HG03442 (cell line): ENCODE results near the gene WIZ.

Experiments used
- ATAC-seq: cut with Tn5 transposase; IDR thresholded peaks from one replicate; pipeline ENCODE4 v1.9.1; 2021; ENCODE audit warnings: mild to moderate bottlenecking, moderate library complexity; ENCODE audit not compliant: unreplicated experiment

The WIZ gene

DNA sequence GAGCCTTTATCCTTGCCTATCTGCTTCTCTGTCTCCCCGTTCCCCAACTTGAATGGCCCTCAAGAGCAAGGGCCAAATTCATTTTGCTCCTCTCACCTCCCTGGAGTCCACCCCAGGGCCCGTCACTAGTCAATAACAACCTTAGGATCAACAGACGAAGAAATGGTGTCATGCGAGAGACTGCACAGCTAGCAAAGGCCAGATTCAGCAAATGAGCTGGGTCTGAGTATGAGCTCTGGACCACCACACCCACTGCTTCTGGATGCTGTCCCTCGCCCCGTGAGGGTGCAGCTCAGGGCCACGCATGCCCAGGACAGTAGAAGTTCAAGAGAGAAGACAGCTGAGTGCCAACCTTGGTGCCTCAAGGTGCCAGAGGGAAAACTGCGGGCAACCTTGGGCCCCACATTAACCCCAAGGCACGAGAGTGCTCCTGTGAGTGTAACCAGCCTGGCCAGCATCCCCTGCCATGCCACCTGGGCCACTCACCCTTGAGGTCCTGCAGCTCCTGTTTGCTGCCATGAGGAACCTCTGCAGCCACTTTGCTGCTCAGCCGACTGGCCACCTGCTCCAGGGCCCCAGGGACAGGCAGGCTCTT lies 19.1 kb downstream of the WIZ start:
- no peak for ATAC-seq

DNA sequence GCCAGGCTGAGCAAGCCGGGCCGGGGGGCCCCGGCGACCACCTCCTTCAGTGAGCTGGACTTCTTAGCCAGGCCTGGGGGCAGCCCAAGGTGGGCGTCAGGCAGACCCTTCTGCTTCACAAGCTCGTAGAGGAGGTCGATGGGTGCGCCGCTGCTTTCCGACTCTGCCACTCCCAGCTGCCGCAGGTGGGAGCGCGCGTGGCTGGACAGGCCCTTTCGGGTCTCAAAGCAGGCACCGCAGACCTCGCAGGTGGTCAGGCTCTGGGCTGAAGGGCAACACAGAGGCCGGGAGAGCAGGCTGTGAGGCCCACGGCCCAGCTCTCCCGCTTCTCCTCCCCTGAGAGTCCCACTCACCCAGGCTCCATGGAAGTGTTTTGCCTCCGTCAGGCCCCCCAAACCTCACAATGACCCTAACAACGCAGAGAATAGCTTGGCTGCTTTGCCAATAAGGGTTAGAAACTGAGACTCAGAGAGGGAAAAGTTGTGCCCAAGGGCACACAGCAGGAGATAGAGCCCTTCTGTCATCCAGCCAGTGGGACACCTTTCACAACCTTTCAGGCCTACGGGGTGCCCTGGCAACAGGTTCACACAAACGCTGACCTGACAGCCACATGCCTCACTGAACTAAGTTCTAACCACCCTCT lies 19.8 kb downstream of the WIZ start:
- ATAC-seq: no peak

DNA sequence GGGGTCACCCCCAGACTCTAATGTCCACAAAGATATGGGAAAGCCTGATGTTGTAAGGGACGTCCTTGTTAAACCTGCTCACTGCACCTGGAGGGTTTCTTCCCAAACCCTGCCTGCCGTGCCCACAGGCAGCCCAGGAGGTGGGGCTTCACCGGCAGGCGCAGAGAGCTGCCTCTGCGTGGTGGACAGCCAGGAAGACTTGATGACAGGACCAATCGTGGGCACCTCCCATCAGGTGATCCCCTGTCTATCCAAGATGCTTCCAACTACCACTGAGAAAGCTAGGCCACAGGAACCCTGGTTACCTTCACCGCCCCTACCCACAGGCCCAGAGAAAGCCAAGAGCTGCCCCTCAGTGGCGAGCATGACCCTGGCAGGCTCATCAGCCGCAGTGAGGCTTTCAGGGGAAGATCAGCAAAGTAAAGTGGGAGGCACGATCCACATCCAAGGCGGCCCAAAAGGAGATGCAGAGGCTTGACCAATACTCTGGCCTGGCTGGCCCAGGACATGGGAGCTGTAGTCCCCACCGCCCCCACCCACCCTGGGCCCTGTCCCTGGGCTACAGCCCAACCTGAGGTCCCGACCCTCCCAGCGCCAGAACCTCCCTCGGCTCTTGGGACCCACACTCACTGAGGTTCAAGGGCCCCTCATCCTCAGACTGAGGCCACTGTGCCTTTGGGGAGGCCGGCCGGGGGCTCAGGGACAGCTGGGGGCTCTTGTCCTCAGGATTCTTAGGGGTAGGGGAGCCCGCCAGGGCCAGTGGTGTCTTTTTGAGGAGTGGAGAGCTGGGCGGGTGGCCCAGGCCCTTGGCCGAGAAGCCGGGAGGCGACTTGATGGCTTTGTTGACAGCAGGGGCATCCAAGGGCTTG lies 20.6 kb downstream of the WIZ start:
- no peak for ATAC-seq

DNA sequence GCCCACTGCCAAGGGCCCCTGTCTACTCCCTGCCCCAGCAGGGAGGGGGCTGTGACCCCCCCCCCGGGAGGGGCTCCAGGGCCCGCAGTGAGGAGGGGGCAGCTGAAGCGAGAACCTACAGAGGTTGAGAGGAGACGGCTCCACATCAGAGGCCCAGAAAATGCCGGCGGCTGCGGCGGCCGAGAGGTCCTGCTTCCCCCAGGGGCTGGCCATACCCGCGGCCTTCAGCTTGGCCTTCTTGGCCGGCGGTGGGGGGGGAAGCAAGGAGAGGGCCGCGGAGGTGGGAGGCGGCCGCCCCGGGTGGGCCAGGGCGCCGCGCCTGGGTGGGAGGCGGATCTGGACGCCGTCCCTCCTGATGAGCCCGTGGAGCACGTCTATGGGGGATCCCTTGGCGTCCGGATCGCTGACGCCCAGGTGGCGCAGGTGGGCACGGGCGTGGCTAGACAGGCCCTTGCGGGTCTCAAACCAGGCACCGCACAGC lies 21.7 kb downstream of the WIZ start:
- ATAC-seq: no peak

DNA sequence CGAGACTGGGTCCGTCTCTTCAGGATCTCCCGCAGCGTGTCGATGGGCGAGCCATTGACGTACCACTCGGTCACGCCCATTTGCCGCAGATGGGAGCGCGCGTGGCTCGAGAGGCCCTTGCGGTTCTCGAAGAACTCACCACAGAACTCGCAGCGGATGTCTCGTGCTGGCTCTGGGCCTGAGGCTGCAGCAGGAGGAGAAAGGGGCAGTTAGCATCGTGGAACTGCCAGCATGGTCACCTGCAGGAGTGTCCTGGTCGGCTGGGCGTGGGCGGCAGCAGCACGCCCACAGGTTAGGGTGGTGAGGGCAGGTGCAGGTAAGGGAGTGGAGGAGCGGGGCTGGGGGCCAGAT lies 22.4 kb downstream of the WIZ start:
- ATAC-seq: no peak

DNA sequence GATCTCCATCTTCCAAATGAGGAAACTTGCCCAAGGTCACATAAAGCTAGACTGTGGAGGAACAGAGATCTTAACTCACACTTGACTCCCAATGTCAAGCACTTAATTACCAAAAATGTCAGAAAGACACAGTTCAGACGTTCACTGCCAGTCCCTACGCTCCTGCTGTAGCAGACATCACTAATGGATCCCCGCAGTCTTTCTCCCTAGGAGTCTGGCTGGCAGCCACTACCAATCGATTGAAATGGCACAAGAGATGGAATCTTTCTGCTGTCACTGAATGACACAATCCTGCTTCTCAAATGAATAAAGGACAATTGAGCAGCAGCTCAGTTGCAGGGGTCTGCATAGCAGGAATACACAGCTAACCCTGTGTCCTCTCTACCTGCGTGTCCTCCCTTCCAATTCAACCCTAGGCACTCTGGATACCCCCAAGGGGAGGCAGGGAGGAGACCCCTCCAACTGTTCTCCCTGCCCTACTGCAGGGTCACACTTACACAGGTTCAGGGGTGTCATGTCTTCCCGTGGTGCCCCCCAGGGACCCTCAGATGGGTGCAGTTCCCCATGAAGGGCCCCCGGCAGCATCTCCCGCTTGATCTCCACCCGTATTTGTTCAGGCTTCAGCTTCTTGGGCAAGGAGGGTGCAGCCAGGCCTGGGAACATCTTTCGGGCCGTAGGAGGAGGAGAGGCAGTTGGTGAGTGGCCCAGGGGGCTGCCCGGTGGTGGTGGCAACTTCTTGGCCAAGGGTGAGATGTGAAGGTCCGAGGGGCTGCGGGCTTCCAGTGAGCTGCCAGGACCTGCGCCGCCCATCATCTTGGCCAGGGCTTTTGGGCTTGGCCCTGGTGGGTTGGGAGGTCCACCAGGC lies 23.0 kb downstream of the WIZ start:
- ATAC-seq: no peak

DNA sequence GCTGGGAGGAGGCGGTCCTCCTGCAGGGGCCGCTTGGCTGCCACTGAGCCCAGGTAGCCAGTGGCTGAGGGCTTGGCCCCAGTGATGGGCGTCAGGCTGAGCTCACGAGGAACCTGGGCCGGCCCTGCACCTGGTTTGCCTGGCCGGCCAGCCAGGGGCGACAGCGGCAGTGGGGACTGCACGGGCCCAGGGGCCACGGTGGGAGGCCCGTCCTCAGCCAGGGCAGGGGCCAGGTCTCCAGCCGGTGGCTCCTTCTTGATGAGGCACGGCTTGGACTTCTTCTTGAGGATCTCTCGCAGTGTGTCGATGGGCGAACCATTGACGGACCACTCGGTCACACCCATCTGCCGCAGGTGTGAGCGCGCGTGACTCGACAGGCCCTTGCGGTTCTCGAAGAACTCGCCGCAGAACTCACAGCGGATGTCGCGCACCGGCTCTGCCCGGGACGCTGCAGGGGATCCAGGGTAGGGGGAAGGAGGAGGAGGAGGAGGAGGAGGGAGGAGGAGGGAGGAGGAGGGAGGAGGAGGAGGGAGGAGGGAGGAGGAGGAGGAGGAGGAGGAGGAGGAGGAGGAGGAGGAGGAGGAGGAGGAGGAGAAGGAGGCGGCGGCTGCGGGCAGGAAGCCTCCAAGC lies 24.3 kb downstream of the WIZ start:
- no peak for ATAC-seq

DNA sequence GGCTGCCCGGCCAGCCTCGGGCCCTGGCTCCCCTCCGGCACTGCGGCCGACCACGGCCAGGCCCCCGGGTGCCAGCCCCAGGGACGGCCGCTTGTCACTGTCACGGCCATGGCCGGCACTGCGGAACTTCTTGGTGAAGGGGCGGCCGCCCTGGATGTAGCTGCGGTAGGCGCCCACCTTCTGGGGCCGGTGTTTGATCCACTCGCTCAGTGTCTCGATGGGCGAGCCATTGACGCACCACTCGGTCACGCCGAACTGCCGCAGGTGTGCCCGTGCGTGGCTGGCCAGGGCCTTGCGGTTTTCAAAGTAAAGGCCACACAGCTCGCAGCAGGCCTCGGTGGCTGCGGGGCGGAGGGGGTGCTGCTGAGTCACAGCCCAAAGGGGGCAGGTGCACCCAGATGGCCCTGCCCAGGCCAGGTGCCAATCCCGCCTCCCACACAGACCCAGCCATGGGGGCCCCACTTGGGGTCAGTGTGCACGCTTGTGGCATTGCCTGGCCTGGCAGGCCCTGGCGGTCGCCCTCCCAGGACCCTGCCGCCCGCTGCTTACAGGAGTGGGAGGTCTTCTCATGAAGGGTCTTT lies 25.0 kb downstream of the WIZ start:
- no peak for ATAC-seq

DNA sequence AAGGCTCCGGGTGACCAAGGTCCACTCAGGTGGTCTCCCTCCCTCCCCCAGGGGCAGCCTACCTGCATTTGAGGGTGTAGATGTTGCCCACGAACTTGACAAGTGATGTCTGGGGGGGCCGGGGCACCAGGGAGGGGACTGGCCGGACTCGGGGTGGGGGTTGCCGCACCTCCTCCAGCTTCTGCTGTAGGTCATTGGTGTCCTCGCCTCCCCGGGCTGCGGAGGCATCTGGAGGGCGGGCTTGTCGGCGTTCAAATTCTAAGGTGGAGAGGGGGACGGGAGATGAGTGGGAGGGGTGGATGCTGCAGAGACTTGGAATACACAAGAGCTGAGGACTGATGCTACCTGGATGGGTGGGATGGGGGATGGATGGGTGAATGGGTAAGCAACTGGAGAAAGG lies 25.6 kb downstream of the WIZ start:
- ATAC-seq: no peak

DNA sequence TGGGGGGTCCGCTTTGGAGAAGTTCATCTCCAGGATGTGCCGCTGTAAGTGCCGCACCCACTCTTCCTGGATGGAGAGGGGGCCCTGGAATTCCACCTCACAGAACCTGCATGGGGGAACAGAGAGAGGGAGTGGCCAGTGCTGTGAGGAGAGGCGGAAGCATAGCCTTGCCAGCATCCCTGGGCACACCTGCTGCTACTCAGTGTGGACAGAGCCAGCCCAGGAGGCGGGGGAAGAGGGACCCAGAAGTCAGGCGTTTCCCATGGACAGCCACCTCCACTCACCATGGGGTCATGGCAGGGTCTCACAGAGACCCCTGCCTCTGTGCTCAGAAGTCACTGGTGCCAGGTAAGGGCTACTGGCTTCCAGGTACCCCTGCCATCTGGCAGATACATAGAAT lies 26.6 kb downstream of the WIZ start:
- no peak for ATAC-seq

DNA sequence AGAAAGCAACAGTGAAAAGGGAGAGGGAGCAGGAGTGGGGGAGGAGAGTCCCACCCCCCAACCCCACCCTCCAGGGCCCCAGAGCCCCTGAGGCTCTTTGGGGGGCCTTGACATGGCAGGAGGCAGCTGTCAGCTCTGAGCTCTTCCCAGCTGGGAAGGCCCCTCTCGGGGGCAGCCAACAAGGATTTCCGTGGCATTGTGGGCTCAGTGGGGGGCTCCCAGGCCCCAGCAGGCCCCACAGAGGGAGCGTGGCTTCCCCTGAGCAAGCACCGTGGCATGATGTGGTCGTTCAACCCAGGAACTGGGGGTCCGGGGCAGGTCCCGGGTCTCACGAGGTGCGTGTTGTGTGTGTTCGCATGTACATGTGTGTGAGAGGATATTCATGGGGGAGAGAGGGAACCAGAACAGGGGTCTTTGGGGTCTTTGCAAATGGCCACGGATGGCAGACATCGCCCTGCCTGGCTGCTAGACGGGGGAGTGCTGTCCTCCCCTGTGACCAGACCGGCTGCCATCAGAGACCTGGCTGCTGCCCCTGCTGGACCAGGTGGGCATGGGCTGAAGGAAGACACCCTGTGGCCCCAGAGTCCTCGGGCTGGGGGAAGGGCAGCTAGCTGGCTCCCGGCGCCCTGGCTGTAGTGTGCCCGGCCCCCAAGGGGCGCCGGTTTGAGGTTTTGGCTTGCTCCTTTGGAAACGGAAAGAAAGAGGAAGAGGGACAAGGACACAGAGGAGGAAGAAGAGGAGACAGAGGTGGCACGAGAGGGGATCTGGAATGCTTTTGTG lies 27.3 kb downstream of the WIZ start:
- ATAC-seq: no peak

DNA sequence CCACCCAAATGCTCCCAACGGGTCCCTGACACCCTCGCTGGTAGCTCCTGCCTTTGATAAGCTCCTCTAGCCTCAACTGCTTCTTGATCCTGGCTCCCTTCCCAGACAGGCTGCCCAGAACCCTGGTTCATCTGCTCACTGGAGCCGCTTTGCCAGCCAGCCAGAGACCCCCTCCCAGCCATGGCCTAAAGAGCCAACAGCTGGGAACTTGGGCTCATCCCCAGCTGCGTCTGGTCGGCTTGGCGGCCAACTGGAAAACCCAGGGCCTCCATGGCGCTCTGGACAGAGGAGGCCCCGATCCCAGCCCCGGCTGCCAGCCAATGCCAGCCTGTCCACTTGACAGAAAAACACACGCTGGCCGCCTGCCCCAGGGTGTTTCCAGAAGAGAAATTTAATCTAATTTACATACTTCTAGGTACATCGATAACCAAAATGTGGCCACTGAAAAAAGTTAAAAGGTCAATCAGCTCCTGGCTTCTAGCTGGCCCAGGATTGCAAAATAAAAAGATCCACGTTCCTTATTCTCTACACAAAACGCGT lies 28.0 kb downstream of the WIZ start:
- no peak for ATAC-seq

DNA sequence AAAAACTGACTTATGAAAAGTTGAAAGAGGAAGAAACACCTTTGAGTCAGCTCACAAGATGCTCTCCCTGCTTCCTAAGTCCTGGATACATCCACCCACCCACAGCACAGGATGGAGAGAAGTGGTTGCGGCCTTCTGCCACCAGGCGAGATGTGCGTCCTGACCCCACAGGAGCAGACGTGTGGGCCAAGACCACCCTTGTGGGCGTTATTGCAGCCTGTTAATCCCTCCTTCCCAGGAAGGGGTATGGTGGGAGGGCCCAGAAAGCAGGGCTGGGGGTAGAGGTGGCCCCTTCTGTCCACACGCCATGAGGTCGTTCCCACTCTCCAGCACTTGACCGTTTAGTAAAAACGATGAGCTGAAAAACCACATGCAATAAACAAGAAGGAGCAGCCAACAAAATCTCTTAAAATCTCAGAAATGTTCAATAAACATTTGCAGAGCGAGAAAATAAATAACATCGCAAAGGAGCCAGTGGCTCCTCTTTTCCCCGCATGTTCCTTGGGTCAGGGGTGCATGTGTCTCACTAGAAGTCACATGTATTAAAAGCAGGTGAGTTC lies 28.5 kb downstream of the WIZ start:
- no peak for ATAC-seq

DNA sequence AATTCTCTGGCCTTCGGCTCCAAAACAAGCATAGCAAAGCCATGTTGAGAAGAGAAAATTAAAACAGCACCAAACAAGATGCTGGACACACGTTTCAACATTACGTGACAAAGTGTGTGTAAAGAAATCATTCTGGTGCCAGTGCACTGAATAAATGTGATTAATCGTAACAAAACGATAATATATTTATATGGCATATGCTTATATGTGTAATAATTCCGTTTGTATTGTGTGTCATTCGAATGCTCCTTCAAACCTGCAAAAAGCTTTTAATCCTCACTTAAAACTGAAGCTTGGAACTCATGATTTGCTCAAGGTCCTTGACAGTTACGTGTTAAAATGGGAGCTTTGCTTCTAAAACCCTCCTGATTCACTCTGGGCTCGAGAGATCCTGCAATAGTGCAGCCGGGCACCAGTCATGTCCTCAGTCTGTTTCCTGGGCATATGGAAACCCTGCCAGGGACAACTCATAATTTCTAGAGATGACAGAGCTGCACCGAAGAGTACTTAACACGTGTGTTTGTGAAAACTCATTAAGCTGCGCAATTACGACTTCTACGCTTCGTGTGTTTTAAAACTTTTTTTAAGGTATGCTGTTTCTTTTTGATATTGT lies 30.2 kb downstream of the WIZ start:
- ATAC-seq: no peak

DNA sequence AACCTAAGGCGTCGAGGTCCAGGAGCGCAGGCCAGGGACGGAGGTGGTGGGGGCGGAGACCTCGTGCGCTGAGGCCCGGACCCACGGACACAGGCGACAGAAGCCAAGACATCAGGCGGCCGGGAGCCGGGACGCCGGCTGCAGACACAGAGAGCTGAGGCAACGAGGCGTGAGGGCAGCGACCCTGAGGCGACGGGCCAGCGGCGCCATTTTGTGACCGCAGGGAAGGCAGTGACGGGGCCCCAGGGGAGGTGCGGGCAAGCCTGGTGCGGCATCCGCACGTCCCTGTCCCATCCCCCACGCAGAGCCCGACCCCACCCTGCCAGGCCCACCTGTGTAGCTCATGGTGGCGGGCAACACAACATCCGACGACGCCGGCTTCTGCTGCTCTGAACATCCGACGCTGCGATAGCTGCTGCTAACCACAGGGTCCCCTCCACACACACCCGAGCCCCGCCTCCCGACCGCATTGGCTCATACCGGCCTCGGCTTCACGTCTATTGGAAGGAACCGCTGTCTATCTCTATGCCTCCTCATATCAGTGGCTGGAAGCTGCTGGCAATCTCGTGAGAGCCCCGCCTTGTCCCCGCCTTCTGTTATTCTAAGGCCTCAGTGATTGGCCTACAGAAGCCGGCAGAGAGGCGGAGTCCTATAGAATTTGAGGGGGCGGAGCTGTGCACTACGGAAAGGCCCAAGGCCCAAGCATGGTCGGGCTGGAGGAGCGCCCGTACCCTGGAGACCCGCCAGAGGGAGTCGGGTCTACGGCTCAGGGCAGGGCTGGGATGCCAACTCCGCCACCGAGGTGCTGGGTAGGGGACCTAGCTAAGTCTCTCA lies 31.0 kb downstream of the WIZ start, which contains the start of gene AKAP8L:
AKAP8L (minus strand) TSS at position 410 of the 834 bp plus-strand sequence; CDS start at position 345, 65 bp downstream.
- ATAC-seq: peak; percentile 92

DNA sequence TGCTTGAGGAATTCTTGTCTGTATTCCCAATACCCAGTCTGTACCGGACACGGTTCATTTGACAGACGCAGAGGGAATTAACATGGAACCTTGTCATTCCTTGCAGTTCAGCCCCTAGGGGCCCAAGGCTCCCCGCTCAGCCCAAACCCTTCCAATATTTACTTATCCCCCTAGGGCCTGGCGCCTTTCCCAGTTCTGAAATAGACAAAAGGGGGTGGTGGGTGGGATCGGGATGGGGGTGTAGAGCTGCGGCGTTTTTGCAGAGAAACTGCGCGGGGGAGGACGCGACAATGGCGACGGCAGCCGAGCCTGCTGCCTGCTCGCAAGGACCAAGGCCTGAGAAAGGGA lies 31.6 kb downstream of the WIZ start:
- no peak for ATAC-seq

DNA sequence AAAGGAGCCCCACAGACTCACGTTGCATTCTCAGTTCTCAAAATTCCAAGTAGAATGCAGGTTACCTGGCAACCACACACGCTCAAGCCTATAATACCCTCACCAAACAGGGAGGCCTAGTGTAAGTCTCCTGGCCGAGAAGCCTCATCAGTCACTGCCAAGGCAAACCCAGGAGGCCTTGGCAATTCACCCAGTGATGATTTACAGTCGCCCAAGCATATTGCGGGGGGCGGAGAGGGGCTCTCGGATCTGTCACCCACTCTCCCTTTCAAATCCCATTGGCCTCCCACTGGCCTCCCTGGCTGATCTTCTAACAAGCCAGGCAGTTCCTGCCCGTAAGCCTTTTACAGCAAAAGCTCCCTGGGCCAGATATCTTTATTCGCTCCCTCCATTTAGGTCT lies 32.1 kb downstream of the WIZ start:
- ATAC-seq: no peak

DNA sequence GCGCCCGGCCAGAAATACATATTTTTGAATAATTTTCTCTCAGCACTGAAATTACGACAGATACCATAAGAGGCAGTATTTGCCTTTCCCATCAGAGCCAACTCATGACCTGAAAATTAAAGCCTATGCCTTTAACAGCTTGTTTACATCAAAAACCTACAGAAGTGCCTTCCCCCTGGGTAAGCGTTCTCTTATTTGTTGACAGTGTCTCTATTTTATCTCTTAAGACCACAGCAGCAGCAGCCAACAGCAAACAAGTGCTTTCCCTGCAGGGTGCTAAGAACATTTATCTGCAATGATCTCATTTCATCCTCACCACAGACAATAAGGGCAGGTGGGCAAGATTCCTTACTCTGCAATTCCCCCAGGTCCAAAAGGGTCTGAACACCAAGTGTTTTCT lies 36.9 kb downstream of the WIZ start:
- no peak for ATAC-seq
